ENCODE measurements around the gene INSR.
A peak's percentile ranks its signal among the peaks of the same experiment; 100 is the strongest.
"Not testable (repeated sequence)": the region's sequence is repeated elsewhere in the genome, so short reads cannot be mapped to it uniquely, and the experiment has no call there.

Gene INSR

DNA sequence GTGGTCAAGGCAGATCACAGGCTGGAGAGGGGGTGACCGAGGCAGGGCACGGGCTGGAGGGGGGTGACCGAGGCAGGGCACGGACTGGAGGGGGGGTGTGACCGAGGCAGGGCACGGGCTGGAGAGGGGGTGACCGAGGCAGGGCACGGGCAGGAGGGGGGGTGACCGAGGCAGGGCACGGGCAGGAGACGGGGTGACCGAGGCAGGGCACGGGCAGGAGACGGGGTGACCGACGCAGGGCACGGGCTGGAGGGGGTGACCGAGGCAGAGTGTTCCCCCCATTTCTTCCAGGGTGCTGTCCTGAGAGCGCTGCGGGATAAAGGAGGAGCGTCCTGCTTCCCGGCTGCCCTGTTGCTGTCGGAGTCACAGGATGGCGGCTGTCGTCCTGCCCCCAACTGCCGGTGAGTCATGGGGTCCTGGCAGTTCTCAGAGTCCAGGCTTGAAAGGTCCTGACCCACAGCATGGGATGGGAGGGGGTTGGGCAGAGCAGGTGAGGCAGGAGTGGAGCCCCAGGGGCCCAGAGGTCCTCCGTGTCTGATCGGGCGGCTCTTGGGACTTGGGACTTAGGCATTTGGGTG, 219.4 kb downstream of the INSR start:
- no peak for DNase-seq

GRCh38 chr19:7072541-7072940, 221.7 kb downstream of the INSR start:
- DNase-seq: no peak

DNA sequence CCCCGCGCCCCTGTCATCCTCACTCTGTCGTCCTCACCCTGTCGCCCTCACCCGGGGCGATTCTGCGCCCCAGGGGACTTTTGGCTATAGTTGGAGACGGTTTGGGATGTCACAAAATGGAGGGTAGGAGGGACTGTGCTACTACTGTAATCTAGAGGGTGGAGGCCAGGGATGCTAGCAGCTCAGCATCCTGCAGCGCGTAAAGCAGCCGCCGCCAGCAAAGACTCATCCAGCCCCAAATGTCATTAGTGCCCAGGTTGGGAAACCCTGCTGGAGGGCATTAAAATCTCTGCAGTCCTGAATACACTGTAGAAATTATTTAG, 224.3 kb downstream of the INSR start:
- DNase-seq: no peak

DNA sequence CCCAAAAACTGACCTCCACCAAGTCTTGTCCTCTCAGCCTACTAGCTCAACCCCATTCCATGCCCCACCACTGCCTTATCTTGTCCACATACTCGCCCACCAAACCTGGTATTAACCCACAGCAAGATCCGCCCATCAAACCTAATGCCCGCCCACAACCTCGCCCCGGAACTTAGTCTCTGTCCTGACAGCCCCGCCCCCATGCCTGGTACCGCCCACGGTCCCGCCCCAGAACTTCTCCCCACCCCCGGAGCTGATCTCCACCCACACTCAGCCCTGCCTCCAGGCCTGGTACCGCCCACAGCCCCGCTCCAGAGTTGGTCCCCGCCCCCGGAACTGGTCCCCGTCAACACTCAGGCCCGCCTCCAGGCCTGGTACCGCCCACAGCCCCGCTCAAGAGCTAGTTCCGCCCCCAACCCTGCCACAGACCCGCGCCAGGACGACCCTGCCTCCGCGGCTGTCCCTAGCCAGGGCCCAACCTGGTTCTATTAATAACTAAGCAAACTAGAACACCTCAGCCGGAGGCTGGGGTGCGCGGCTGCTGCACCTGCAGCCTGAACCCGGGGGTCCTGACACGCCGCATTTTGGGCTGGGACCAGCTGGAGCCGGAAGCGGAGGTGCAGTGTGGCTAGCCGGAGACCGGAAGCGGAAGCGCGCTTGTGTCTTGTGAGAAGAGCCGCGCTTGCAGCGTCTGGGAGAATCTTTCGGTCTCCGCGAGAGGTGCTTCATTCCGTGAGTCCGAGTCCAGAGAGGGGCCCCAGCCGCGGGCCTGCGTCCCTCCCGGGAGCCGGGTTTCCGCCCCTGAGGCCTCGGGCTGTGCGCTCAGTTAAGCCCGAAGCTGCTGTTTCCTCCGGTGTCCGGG, 224.9 kb downstream of the INSR start, which contains the start of gene ZNF557:
Gene ZNF557 (plus strand): TSS at position 662 of the 862 bp plus-strand sequence. CDS start 5,372 bp downstream, outside the sequence.
- DNase-seq: peak; percentile 99

DNA sequence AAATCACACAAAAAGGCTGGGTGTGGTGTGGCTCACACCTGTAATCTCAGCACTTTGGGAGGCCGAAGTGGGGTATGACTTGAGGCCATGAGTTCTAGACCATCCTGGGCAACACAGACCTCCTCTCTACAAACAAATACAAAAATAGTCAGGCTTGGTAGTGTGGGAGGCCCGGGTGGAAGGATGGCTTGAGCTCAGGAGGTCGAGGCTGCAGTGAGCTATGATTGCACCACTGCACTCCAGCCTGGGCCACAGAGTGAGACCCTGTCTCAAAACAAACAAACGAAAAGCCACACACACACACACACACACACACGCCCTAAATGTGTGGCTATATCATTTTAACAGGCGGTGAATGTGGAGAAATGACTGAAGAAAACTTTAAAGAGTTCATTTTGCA, 225.6 kb downstream of the INSR start:
- no peak for DNase-seq

DNA sequence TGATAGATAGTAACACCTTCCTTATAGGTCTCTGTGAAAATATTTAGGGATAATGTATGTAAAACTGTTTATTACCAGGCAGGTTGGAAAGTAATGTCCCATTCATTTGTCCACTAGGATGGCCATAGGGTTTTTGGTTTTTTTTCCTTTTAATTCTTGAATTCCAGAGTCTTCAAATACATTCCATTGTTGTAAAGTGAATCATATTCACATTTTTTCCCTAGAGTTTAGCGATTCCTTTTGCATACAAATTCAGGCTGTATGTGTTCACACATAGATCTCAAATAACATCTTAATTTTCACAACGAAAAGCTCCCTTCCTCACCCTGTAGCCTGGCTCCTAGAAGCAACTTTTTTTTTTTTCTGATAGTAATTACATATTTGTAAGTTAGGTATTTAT, 226.5 kb downstream of the INSR start:
- no peak for DNase-seq

GRCh38 chr19:7067122-7067521, 227.1 kb downstream of the INSR start:
- not testable (repeated sequence) for DNase-seq

- no peak for DNase-seq
These were observed 230.3 kb downstream of the INSR start for GRCh38 chr19:7063764-7064418.

GRCh38 chr19:7063339-7063738, 230.9 kb downstream of the INSR start:
- no peak for DNase-seq

All from left hindlimb (tissue), 1 donor.